ENCODE data around the gene HNRNPC. TPM values are rescaled to one million over a fixed set of nuclear protein-coding genes. Genes with fewer than 3 reads are reported as not detected.
A peak's percentile ranks its signal among the peaks of the same experiment; 100 is the strongest.
"Not testable (repeated sequence)": the region's sequence is repeated elsewhere in the genome, so short reads cannot be mapped to it uniquely, and the experiment has no call there.

HNRNPC gene
- total RNA-seq, 2 donors from 2014 or later, result 751 to 1,003 TPM

DNA sequence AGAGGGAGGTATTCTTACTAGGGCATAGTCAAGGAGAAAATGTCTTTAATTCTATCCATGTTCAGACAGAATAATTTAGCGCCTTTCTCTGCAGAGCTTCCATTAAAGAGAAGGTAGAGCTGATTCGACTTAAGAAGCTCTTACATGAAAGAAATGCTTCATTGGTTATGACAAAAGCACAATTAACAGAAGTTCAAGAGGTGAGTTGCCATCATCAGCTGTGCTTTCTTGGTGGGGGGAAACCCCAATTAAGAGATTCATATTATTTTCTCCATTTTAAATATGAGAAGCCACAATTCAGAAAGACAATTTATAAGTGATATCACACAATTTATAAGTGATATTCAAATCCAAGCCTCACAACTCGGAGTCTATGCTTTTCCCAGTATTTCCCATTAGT lies 38.4 kb upstream of the HNRNPC start:
- Histone ChIP-seq H3K27ac (ENCODE audit: low read depth, low read length) (no peak overlapping the region), H3K9ac (ENCODE audit: extremely low read depth, low read length, poor library complexity, severe bottlenecking) (no peak overlapping the region), H3K9me3 (ENCODE audit: control insufficient read depth, low read length) (no peaks in the 10 kb centered on the region), H3K4me1 (ENCODE audit: control insufficient read depth, insufficient read depth, low read length) (no peaks in the 10 kb centered on the region), H3K4me3 (ENCODE audit: low read length) (peak overlapping the region; percentile 79), H3K27me3 (ENCODE audit: control insufficient read depth, insufficient read depth, low read length, poor library complexity, severe bottlenecking) (no peaks in the 10 kb centered on the region), H3K36me3 (ENCODE audit: control insufficient read depth, insufficient read depth, low read length) (no peaks in the 10 kb centered on the region)
- no peaks in the 10 kb centered on the region for H3K27me3 Mint-ChIP-seq (ENCODE audit: insufficient read depth)
- peak overlapping the region; percentile 61 for H3K4me3 Mint-ChIP-seq
- H3K27ac Mint-ChIP-seq, result peak overlapping the region; percentile 93
- no peaks in the 10 kb centered on the region for H3K9me3 Mint-ChIP-seq
- H3K4me1 Mint-ChIP-seq, result peaks cover 19% of the 10 kb centered on the region
- no peaks in the 10 kb centered on the region for H3K36me3 Mint-ChIP-seq (ENCODE audit: low read depth)
- WGBS, 2 experiments (ENCODE audit: insufficient coverage in 1 of 2, insufficient read length in 1 of 2), result 84 to 93% methylated on average over 3 of the region's 3 CpGs
- TF ChIP-seq, protein P1, sequence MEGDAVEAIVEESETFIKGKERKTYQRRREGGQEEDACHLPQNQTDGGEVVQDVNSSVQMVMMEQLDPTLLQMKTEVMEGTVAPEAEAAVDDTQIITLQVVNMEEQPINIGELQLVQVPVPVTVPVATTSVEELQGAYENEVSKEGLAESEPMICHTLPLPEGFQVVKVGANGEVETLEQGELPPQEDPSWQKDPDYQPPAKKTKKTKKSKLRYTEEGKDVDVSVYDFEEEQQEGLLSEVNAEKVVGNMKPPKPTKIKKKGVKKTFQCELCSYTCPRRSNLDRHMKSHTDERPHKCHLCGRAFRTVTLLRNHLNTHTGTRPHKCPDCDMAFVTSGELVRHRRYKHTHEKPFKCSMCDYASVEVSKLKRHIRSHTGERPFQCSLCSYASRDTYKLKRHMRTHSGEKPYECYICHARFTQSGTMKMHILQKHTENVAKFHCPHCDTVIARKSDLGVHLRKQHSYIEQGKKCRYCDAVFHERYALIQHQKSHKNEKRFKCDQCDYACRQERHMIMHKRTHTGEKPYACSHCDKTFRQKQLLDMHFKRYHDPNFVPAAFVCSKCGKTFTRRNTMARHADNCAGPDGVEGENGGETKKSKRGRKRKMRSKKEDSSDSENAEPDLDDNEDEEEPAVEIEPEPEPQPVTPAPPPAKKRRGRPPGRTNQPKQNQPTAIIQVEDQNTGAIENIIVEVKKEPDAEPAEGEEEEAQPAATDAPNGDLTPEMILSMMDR (conservative IDR thresholded peaks at IDR 0.05), result no peak
- DNase-seq, result no peak

DNA sequence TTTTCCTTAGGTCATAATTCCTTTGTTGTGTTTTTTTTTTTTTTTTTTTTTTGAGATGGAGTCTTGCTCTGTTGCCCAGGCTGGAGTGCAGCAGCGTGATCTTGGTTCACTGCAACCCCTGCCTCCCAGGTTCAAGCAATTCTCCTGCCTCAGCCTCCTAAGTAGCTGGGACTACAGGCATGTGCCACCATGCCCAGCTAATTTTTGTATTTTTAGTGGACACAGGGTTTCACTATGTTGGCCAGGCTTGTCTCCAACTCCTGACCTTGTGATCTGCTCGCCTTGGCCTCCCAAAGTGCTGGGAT lies 33.5 kb upstream of the HNRNPC start:
- not testable (repeated sequence) for H3K9me3 Mint-ChIP-seq; H3K36me3 Mint-ChIP-seq (ENCODE audit: low read depth); H3K4me3 ChIP-seq (ENCODE audit: low read length); H3K4me1 ChIP-seq (ENCODE audit: control insufficient read depth, insufficient read depth, low read length); H3K27ac ChIP-seq (ENCODE audit: low read depth, low read length); H3K9me3 ChIP-seq (ENCODE audit: control insufficient read depth, low read length); H3K27me3 ChIP-seq (ENCODE audit: control insufficient read depth, insufficient read depth, low read length, poor library complexity, severe bottlenecking); H3K36me3 ChIP-seq (ENCODE audit: control insufficient read depth, insufficient read depth, low read length); H3K4me3 Mint-ChIP-seq; DNase-seq; H3K9ac ChIP-seq (ENCODE audit: extremely low read depth, low read length, poor library complexity, severe bottlenecking); H3K27ac Mint-ChIP-seq
- WGBS, 2 experiments (ENCODE audit: insufficient coverage in 1 of 2, insufficient read length in 1 of 2), result 91 to 94% methylated on average over 2 of the region's 2 CpGs
- Mint-ChIP-seq H3K27me3 (ENCODE audit: insufficient read depth) (peaks cover 19% of the 10 kb centered on the region), H3K4me1 (peaks cover 12% of the 10 kb centered on the region)

DNA sequence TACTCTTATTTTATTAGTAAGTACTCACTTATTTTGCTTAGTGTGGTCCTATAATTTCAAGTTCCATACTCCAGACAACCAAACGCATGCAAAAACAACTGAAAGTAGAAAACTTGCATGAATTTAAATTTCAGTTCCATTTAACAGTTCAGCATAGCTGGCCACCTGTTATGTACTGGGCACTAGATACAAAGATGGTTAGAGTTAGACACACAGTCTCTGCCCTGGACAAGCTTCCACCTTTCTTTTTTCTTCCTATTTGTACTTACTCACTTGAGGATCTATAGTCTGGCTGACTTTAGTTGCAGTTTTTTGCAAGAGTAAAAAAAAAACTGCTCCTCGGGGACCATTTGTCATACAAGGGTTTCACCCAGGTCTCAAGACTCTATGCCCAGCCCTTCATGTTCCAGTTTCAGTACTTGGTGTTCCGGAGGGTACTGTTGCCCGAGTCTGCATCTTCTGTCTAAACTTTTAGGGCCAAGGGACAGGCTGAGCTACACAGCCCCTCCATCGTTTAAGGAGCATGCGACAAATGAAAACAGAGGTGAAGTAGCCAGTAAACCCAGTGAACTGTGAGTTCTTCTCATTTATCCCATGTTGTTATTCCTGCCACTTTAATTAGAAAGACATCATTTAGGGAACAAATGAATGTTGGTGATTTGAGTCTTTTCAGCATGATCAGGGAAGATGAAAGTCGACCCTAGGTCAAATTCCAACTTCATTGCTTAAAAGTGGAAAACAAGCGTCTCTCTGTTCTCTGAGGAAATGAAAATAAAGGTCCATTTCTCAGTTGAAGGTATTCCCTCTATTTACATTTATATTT lies 33.0 kb upstream of the HNRNPC start:
- DNase-seq, result no peak
- no peaks in the 10 kb centered on the region for H3K36me3 Mint-ChIP-seq (ENCODE audit: low read depth)
- Histone ChIP-seq H3K9ac (ENCODE audit: extremely low read depth, low read length, poor library complexity, severe bottlenecking) (no peak overlapping the region), H3K9me3 (ENCODE audit: control insufficient read depth, low read length) (no peaks in the 10 kb centered on the region), H3K36me3 (ENCODE audit: control insufficient read depth, insufficient read depth, low read length) (no peaks in the 10 kb centered on the region), H3K4me1 (ENCODE audit: control insufficient read depth, insufficient read depth, low read length) (no peaks in the 10 kb centered on the region), H3K27me3 (ENCODE audit: control insufficient read depth, insufficient read depth, low read length, poor library complexity, severe bottlenecking) (peaks cover 5% of the 10 kb centered on the region), H3K4me3 (ENCODE audit: low read length) (no peak overlapping the region), H3K27ac (ENCODE audit: low read depth, low read length) (no peak overlapping the region)
- TF ChIP-seq, protein P1 (conservative IDR thresholded peaks at IDR 0.05), result no peak
- no peak overlapping the region for H3K4me3 Mint-ChIP-seq
- H3K9me3 Mint-ChIP-seq, result no peaks in the 10 kb centered on the region
- H3K4me1 Mint-ChIP-seq, result peaks cover 10% of the 10 kb centered on the region
- 94 to 96% methylated on average over 7 to 8 of the region's 8 CpGs for WGBS, 2 experiments (ENCODE audit: insufficient coverage in 1 of 2, insufficient read length in 1 of 2)
- H3K27ac Mint-ChIP-seq, result no peak overlapping the region
- peaks cover 20% of the 10 kb centered on the region for H3K27me3 Mint-ChIP-seq (ENCODE audit: insufficient read depth)
